Right lobe of liver (tissue), 6 donors: Measurements from ENCODE around the gene ACADSB. TPM values are rescaled to one million over a fixed set of nuclear protein-coding genes. Genes with fewer than 3 reads are reported as not detected.
A peak's percentile ranks its signal among the peaks of the same experiment; 100 is the strongest.

ENCODE experiments used
- ATAC-seq, 4 donors: fragments of 200-7000 bp; cut with Tn5 transposase; one replicate each; pipeline ENCODE4 v1.9.1; 2020; ENCODE audit warnings: mild to moderate bottlenecking in 4 of 4, moderate library complexity in 4 of 4
- DNase-seq, 3 donors: peaks; one replicate each; pipeline ENCODE4 v3.0.0-alpha.2; 2020
- H3K27ac ChIP-seq, 3 donors: fragments of 200-600 bp; one replicate each; pipeline ENCODE4 v1.8.0; 2022
- H3K27me3 ChIP-seq, 2 donors: fragments of 200-600 bp; one replicate each; pipeline ENCODE4 v1.8.0; 2022
- H3K36me3 ChIP-seq, 4 donors: fragments of 200-600 bp; sonication (generic) in 1 of 4; one replicate each; pipeline versions ENCODE4 v1.5.1 to v1.8.0; 2017 to 2022; ENCODE audit warnings: control low read depth in 1 of 4
- H3K4me1 ChIP-seq, 4 donors: fragments of 200-600 bp; sonication (generic) in 1 of 4; one replicate each; pipeline versions ENCODE4 v1.5.1 to v1.8.0; 2017 to 2022; ENCODE audit warnings: control low read depth in 1 of 4
- H3K4me3 ChIP-seq, 3 donors: fragments of 200-600 bp; one replicate each; pipeline ENCODE4 v1.8.0; 2022
- H3K9me3 ChIP-seq, 4 donors: fragments of 200-600 bp; sonication (generic) in 1 of 4; one replicate each; pipeline versions ENCODE4 v1.5.1 to v1.8.0; 2017 to 2022; ENCODE audit warnings: control low read depth in 1 of 4
- POLR2A ChIP-seq: fragments of 450-650 bp; IDR thresholded peaks from one replicate; pipeline ENCODE4 v1.6.1; 2017; ENCODE audit warnings: antibody characterized with exemption, mild to moderate bottlenecking
- WGBS: methylation state at CpG from one replicate; pipeline ENCODE4 v1.1.6; 2018; ENCODE audit warnings: low coverage, low lambda C conversion rate; ENCODE audit not compliant: insufficient coverage; ENCODE audit errors: missing lambda C conversion rate; 5-methylcytosine and 5-hydroxymethylcytosine counted together
- intact Hi-C, 2 donors: fragments of 100-400 bp; cut with DNase I; formaldehyde crosslinking; loops; one replicate each; pipeline versions ENCODE4 v1.11.2 to v1.14.1; 2022
- total RNA-seq, 6 experiments: library from RNA; depleted of rRNA in 2 of 6; stranded (reverse); fragments of >200 nt in 2 of 6; fragmentation: NEBNext Ultra II Directional in 3 of 6; extraction: Animal tissue kit (Norgen Biotek cat#: 25700) in 3 of 6; gene quantifications; one replicate each; pipeline versions ENCODE4 v1.1.0 to v1.2.4, GENCODE V29; 2016 to 2023
- TF ChIP-seq, protein P1 (sequence below), 4 donors: fragments of 200-600 bp in 3 of 4; fragments of 450-650 bp in 1 of 4; IDR thresholded peaks; one replicate each; pipeline versions ENCODE4 v1.5.1 to v1.8.0; 2016 to 2022; ENCODE audit warnings: antibody characterized with exemption in 4 of 4, mild to moderate bottlenecking in 2 of 4
- donor health status: DM: no; HTN: yes; CAD: no.
- donor health status: DM: no; HTN: no; CAD: no.
- donor health status: DM: no; HTN: no; CAD: no.
- donor health status: DM: no; HTN: yes; CAD: no.
- donor health status: DM: no; HTN: yes; CAD: no.

The ACADSB gene
- total RNA-seq, 6 experiments from 2014 or later, result 73.6 to 591 (median 273) TPM

GRCh38 chr10:123017421-123018165, 8.8 kb downstream of the ACADSB start:
- 72% methylated on average over 9 of the region's 9 CpGs for WGBS

DNA sequence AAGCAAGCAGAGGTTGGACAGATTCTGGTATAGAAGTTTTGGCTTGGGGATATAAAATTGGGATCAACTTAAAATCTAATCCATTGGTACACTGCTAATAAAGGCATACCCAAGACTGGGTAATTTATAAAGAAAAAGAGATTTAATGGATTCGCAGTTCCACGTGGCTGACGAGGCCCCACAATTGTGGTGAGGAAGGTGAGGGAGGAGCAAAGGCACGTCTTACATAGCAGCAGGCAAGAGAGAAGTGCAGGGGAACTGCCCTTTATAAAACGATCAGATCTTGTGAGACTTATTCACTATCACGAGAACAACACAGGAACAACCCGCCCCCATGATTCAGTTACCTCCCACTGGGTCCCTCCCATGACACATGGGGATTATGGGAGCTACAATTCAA, 9.7 kb downstream of the ACADSB start:
- no peaks in the 10 kb centered on the region for H3K36me3 ChIP-seq
- no peak for ATAC-seq
- TF ChIP-seq, protein P1, sequence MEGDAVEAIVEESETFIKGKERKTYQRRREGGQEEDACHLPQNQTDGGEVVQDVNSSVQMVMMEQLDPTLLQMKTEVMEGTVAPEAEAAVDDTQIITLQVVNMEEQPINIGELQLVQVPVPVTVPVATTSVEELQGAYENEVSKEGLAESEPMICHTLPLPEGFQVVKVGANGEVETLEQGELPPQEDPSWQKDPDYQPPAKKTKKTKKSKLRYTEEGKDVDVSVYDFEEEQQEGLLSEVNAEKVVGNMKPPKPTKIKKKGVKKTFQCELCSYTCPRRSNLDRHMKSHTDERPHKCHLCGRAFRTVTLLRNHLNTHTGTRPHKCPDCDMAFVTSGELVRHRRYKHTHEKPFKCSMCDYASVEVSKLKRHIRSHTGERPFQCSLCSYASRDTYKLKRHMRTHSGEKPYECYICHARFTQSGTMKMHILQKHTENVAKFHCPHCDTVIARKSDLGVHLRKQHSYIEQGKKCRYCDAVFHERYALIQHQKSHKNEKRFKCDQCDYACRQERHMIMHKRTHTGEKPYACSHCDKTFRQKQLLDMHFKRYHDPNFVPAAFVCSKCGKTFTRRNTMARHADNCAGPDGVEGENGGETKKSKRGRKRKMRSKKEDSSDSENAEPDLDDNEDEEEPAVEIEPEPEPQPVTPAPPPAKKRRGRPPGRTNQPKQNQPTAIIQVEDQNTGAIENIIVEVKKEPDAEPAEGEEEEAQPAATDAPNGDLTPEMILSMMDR (IDR thresholded peaks at IDR 0.05), result no peak
- no peak for TF ChIP-seq POLR2A
- no peaks in the 10 kb centered on the region for H3K9me3 ChIP-seq
- DNase-seq, result no peak
- no peak overlapping the region for H3K4me3 ChIP-seq
- H3K27ac ChIP-seq, result peak overlapping the region in 2 of 3 donors; percentile 94 to 96
- WGBS, result 91% methylated on average over 4 of the region's 7 CpGs
- intact Hi-C loops, result no loop called here
- H3K4me1 ChIP-seq, result peaks cover 0 to 81% (median 17%) of the 10 kb centered on the region in 4 donors
- no peaks in the 10 kb centered on the region for H3K27me3 ChIP-seq

More at GRCh38 chr10:123017421-123018165, 8.8 kb downstream of the ACADSB start:
- intact Hi-C loops, result no loop called here
- Histone ChIP-seq H3K36me3 (no peaks in the 10 kb centered on the region), H3K27ac (peak overlapping the region in 2 of 3 donors; percentile 94 to 96), H3K4me3 (no peak overlapping the region), H3K4me1 (peaks cover 0 to 74% (median 14%) of the 10 kb centered on the region in 4 donors), H3K27me3 (no peaks in the 10 kb centered on the region), H3K9me3 (no peaks in the 10 kb centered on the region)
- TF ChIP-seq, protein P1 (IDR thresholded peaks at IDR 0.05), result no peak
- TF ChIP-seq POLR2A, result no peak
- no peak for DNase-seq
- no peak for ATAC-seq

- WGBS, result 34% methylated on average over 3 of the region's 3 CpGs
- no peak overlapping the region for H3K4me3 ChIP-seq
- intact Hi-C loops, result no loop called here
- TF ChIP-seq, protein P1 (IDR thresholded peaks at IDR 0.05), result no peak
- no peak for TF ChIP-seq POLR2A
- peak; percentile 7 to 38 (median 32) for ATAC-seq
- no peaks in the 10 kb centered on the region for H3K36me3 ChIP-seq
- DNase-seq, result no peak
- peaks cover 0 to 79% (median 17%) of the 10 kb centered on the region in 4 donors for H3K4me1 ChIP-seq
- no peaks in the 10 kb centered on the region for H3K27me3 ChIP-seq
- no peaks in the 10 kb centered on the region for H3K9me3 ChIP-seq
- H3K27ac ChIP-seq, result peak overlapping the region; percentile 63 to 96 (median 94)
Observed at GRCh38 chr10:123019264-123019663, 10.5 kb downstream of the ACADSB start.

DNA sequence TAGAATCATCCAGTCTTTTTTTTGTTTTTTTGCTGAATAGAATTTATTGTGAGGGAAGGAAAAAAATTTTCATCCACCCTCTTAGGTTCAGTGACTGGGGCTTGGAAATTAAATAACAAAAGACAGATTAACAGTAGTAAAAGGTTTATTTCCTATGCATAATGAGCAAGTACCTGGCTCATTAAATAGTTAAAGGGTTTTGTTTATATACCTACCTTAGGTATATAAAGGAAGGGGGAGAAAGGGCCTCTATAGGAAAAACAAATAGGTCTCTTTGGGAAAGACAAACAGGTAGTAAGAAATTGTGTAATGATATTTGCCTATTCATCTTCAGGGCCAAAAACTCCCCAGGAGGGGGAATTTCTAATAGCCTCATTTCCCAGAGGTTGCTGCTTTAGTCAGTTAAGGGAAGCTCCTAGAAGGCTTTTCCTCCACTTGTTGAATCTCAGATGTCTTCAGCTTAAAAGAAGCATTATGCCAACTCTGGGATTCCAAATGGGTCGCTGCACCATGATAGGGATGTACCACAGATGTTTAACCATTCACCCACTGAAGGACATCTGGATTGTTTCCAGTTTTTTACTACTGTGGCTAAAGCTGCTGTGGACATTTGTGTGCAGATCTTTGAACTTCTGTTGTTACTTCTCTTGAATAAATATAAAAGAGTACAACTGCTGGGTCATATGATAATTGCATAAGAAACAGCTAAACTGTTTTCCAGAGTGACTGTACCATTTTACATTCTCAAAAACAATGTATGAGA, 11.3 kb downstream of the ACADSB start:
- Histone ChIP-seq H3K9me3 (no peaks in the 10 kb centered on the region), H3K27ac (peak overlapping the region; percentile 63 to 96 (median 94)), H3K4me1 (peaks cover 0 to 72% (median 17%) of the 10 kb centered on the region in 4 donors), H3K4me3 (peak overlapping the region in 2 of 3 donors; percentile 12 to 15), H3K27me3 (no peaks in the 10 kb centered on the region), H3K36me3 (no peaks in the 10 kb centered on the region)
- WGBS, result 13% methylated on average over 1 of the region's 1 CpG
- peak in 1 of 3 donors; percentile 52 for DNase-seq
- TF ChIP-seq, protein P1 (IDR thresholded peaks at IDR 0.05), result no peak
- no peak for TF ChIP-seq POLR2A
- ATAC-seq, result peak; percentile 70 to 84 (median 78)
- intact Hi-C loops, result no loop called here
